Stimulated activated CD4-positive, alpha-beta T cell treated with anti-CD3 and anti-CD28 coated beads, Interleukin-1b, Interleukin-23, amount 100 ng/mL, for 4 hours (primary cell): ENCODE data around the gene SOSTDC1.

Experiments used
- DNase-seq, 2 donors: peaks; one replicate each; pipeline ENCODE4 v3.0.0-alpha.2; 2020; ENCODE audit warnings: low read depth in 2 of 2

The SOSTDC1 gene

GRCh38 chr7:16419859-16420258 is 45.7 kb downstream of the SOSTDC1 start:
- DNase-seq: no peak

GRCh38 chr7:16419126-16419525 is 46.4 kb downstream of the SOSTDC1 start:
- DNase-seq: no peak

DNA sequence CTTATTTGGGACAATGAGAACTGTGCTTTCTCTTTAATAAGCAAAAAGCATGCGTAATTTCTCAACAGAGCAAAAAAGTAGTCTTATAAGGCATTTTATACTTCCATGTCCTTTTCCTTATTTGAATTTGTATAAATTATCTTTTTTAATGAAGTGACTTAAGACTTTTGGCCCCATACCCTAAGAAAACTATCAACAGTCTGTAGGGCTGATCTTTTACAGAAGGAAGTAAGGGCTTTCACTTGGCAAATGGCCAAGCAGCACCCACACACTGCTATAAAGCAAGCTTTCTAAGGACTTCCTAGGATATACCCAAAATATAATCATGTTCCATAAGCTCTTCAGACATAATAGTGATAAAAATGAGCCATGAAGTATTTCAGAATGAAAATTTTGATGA is 47.6 kb downstream of the SOSTDC1 start:
- no peak for DNase-seq

- DNase-seq: no peak
Measured at GRCh38 chr7:16416289-16417282, 49.0 kb downstream of the SOSTDC1 start.

GRCh38 chr7:16412274-16413254 is 53.0 kb downstream of the SOSTDC1 start:
- no peak for DNase-seq
